AG09319 (cell line): Measurements from ENCODE around the gene LPP.

Experiments used
- DNase-seq: peaks from one replicate; pipeline ENCODE4 v3.0.0-alpha.2; 2010; ENCODE audit warnings: low read depth; ENCODE audit errors: extremely low read depth
- CTCF ChIP-seq: IDR thresholded peaks from 2 replicates; pipeline ENCODE4 v1.5.1; 2011; ENCODE audit warnings: low read depth, mild to moderate bottlenecking, inconsistent platforms, low read length, moderate library complexity

The LPP gene

GRCh38 chr3:188531210-188531609 is 377.3 kb downstream of the LPP start:
- TF ChIP-seq CTCF = no peak
- no peak for DNase-seq

GRCh38 chr3:188533172-188533571 is 379.2 kb downstream of the LPP start:
- DNase-seq = no peak
- no peak for TF ChIP-seq CTCF

- TF ChIP-seq CTCF = no peak
- DNase-seq = no peak
These were observed 379.8 kb downstream of the LPP start for GRCh38 chr3:188533612-188534357.

- no peak for DNase-seq
- no peak for TF ChIP-seq CTCF
These were observed 380.7 kb downstream of the LPP start for GRCh38 chr3:188534633-188535032.

- no peak for TF ChIP-seq CTCF
These were observed 383.6 kb downstream of the LPP start for GRCh38 chr3:188537606-188538005.

GRCh38 chr3:188539037-188539436 is 385.1 kb downstream of the LPP start:
- DNase-seq = no peak
- TF ChIP-seq CTCF = no peak

More at GRCh38 chr3:188537606-188538005, 383.6 kb downstream of the LPP start:
- no peak for DNase-seq

GRCh38 chr3:188539631-188540194 is 385.8 kb downstream of the LPP start:
- no peak for DNase-seq
- no peak for TF ChIP-seq CTCF
